ENCODE data around the gene UNCX.

The UNCX gene

DNA sequence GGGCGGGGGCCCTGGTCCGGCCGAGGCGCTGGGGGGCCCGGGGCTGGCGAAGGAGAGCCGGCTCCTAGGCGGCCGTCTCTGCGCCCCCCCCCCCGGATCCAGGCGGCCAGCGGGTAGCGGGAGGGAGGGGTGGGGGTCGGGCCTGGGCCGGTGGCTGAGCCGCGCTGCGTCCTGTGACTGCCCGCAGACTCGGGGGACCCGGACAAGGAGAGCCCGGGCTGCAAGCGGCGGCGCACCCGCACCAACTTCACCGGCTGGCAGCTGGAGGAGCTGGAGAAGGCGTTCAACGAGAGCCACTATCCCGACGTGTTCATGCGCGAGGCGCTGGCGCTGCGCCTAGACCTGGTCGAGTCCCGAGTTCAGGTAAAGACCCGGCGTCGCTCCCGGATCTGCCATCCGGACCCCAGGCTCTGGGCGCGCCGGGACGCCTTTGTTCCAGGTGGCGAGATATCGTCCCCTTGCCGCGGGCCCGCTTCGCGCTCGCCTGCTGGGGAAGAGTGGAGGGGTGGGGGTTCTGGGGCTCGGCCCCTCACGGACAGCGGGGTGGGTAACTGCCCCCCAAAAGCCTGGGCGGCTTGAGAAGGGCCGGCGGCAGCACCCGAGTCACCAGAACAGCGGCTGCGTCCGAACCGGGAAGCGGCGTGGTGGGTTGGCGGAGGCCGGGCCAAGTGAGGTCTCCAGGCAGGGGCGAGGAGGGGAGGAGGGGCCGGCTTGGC lies 819 bp downstream of the UNCX start:
- DNase-seq = no peak

DNA sequence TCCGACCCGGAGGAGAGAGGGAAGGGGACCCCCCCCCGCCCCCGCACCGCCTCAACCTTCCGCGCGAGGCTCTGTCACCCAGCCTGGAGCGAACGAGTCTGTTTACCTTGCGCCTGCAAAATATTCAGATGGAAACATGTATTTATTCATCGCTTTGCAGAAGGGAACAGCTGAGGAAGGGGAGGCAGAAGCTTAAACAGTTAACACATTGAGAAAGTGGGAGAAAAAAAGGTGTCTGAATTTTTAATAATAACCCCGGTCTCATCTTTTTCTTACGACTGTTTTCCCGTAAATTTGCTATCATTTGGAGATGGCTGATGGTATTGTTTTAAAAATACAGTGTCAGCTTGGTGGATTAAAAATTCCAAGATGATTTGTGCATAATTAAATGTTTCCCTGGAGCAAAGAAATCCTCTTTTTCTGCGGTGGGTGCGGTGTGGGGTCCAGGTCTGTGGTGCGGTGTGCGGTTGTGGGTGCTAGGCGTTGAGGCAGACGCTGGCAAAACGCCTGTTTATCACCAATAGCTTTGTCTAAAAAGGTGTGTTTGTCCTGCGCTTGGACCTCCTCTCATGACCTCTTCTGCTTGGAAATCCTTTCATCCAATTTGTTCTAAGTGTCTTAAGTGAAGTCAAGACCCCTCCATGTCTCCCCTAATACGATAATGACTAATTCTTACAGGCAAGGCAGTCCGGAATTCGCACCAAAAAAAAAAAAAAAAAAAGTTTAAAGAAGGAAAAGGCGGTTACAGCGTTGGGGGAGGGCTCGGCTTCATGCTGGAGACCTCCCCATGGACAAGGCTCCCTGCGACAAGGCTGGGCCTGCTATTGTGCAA lies 1.6 kb downstream of the UNCX start:
- DNase-seq = no peak

- peak; percentile 47 for DNase-seq
These were observed 2.3 kb downstream of the UNCX start for GRCh38 chr7:1234881-1235500.

GRCh38 chr7:1235501-1236131 lies 2.9 kb downstream of the UNCX start:
- no peak for DNase-seq

- no peak for DNase-seq
These were observed 3.5 kb downstream of the UNCX start for GRCh38 chr7:1236132-1236661.

GRCh38 chr7:1236831-1237701 lies 4.4 kb downstream of the UNCX start:
- no peak for DNase-seq

- no peak for DNase-seq
These were observed 5.1 kb downstream of the UNCX start for GRCh38 chr7:1237704-1238255.

DNA sequence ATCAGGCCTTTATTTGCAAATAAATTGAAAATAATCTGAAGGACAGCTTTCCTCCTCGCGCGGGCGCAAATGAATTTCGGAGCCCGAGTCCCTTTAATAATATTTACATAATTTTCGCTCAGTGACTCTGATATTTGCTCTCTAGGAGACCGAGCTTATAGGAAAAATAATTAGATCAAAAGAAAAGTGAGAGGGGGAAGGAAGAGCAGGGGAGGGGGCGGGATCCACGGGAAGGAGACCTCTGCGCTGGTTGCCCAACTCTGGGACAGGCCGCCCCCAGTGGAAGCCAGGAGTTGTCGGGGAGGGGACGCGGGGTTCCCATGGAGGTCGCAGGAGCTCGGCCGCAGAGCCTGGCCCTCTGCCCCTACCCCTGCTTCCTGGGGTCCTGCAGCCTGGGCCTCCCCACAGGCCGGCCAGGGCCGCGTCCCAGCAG lies 5.8 kb downstream of the UNCX start:
- no peak for DNase-seq

DNA sequence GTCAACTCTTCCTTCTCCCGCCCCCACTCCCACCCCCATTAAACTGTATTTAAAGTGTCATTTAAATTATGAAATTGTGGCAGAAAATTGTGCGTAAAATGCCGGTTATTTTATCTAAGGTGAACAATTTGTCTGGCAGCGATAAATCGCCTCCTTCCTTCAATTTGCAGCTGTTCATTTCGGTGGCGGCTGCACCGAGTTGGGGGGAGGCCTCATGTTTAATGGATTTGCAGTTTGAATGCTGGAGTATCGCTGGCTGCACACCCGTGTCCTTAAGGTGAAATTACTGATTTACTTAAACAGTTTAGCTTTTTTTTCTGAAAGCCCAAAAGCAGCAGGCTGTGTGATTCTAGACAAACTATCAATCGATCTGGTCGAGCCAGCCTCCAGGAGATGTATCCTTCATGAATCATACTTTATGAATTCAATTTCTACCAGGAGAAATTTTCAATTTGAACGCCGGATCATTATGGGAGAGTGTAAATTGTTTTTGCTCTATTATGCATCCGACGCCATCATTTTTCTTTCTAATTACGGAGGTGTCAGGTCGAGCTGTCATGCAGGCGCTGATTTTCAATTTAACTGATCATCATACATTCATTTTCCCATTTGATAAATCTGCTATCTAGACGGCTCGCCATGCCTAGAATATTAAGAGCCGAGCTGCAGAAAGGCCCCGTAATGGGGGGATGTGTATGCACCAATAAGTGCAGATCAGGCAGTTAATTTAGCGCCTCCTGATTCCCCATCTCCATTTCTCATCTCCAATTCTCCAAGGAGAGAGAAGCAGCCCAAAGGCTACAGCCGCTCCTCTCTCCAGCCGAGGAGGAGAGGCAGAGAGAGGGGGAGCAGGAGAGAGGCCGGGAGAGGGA lies 6.5 kb downstream of the UNCX start:
- no peak for DNase-seq

DNA sequence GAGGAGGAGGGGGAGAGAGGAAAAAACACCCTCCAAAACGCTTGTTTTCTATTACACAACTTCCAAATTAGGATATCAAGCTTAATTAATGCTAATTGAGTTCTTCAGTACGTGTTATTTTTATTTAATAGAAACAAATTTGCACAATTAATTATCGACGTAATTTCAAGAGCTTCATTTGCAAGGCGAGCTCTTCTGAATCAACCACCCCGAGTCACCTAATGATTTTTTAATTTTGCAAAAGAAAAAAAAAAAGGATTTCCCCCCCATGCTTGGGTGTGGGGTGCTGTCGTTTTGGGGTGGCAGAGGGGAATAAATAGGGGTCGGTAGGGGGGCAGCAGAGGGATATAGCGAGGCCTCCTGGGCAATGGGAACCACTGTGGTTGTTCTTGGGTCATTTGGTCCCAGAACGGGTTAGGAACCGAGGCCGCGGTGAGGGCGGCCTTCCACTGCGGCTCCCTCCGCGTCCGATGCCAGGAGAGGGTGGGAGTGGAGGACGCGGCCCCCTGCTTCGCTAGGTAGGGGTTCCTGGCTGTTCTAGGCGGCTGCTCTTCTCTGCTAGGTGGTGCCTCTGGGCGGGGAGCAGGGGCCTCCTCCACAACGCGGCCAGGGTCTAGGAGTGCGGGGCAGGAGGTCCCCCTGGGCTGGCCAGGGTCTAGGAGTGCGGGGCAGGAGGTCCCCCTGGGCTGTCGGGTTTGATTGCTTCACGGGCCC lies 7.3 kb downstream of the UNCX start:
- no peak for DNase-seq

- DNase-seq = no peak
These were observed 8.0 kb downstream of the UNCX start for GRCh38 chr7:1240517-1241257.

- no peak for DNase-seq
These were observed 8.6 kb downstream of the UNCX start for GRCh38 chr7:1241258-1241602.

DNA sequence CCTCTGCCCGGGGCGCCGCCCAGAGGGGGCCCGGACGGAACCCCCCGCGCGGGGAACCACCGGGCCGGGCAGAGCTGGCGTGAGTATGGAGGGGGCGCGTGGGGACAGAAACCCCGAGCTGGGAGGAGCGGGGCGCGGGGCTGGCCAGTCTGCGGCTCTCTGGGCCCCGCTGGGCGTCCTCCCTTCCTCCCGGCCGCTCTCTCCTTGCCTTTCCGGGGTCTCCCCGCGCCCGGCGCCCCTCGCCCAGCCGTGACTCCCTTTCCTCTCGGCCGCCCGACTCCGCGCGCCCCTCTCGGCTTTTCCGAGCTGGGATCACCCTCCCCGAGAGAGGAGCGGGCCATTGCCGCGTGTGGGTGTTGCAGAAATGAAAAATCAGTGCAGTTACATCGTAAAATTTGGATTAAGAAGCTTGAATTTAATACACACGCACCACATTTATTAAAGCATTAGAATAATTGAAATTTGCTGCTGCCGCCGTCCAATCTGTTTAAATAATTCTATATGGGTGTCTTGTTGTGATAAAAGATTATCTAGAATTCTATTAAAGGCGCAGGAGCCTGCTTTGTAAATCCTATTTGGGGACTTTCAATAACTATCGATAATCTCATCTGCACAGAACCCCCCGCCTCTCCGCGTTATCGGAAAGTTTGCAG lies 9.1 kb downstream of the UNCX start:
- DNase-seq = no peak

DNA sequence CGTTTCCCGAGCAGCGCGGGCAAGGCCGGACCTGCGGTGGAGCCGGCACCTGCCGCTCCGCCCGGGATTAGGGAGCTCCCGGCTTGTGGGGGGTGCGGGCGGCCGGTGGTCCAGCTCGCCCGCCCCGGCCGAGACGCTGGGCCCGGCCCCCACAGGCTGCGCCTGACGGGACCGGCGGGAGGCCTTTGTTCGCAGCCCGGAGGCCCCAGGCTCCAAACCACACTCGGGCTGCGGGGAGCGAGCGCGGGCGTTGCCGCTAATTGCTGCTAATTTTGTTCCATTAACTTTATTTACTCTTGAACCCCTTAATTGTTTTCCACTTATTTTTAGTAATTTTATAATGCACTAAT lies 9.6 kb downstream of the UNCX start:
- DNase-seq = no peak

DNA sequence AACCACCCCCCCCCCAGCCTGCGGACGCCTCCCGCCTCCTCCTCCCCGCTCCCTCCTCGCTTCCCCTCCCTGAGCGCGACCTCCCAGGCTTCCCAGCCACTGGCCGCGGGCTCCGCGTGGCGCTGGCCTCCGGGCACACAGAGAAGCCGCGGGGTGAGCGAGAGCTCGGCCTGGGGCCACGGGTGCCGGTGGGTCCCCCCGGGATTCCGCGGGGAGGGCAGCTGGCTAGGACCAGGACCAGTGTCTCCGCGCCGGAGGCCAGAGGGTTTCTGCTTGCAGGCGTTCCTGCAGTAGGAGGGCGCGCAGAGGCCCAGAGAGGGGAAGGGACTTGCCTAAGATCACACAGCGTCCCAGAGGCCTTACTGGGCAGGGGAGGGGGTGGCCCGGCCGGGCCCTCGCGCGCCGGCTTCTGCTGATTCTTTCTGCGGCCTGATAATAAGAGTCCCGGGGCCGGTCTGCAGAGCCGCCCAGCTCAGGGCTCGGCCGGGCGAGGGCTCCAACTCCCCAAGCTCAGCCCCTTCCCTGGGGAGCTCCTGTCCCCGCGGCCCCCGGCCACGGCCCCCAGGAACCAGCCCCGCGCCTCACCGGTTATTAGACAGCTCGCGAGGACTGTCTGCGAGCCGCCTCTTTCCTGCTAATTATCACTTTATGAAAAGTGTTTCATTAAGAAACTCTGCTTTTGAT lies 10.1 kb downstream of the UNCX start:
- no peak for DNase-seq

DNA sequence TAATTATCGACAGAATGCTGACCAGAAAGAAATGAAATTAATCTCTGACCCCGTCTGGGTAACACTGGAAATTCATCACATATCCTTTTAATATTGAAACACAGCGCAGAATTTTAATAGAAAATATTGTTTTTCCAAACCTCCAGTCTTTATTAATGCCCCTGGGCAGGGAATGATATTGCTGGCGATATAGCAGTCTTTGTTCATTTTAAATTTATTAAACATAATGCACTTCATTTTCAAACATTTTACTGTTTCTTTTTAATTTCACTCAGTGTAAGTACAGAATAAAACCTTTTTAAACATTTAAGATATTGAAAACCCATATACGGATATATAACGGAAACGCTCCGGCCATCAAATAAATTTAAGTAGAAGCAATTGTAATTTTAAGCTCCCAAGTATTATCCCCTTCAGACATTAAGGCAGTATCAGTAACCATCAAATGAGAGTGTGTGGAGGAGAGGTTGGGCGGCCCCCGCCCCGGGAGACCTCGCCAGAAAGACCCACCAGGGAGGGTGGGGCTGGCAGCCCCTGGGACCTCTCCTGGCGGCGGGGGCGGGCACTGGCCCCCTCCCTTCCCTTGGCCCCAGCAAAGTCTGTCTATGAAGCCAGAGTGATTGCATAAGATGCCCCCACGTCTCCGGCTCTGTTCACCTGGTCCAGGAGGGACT lies 10.8 kb downstream of the UNCX start:
- no peak for DNase-seq

DNA sequence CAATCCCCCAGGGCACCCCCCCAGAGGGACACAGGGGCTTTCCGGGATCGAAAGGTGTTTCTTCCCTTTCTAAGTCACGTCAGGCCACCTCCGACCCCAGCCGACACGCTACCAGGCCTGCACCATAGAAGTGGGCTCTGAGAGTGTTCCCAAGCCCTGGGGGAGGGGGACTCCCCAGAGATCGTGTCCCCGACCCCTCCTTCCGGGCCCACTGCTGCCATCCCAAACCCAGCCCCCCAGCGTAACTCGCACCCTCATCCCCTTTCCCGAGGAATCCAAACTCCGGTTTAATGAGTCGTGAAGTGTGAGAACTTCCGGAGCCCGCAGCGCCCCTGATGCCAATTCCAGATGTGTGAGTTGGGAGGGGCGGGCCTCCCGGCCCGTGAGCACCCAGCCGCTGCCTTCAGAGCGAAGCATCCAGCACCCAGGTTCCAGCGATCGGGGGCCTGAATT lies 11.3 kb downstream of the UNCX start:
- DNase-seq = no peak

All from RPMI8226 (cell line).